ENCODE measurements around the gene DNAH17. TPM values are rescaled to one million over a fixed set of nuclear protein-coding genes. Genes with fewer than 3 reads are reported as not detected.

The DNAH17 gene
- total RNA-seq, 1 donor from 2014 or later, result 1.3 TPM

DNA sequence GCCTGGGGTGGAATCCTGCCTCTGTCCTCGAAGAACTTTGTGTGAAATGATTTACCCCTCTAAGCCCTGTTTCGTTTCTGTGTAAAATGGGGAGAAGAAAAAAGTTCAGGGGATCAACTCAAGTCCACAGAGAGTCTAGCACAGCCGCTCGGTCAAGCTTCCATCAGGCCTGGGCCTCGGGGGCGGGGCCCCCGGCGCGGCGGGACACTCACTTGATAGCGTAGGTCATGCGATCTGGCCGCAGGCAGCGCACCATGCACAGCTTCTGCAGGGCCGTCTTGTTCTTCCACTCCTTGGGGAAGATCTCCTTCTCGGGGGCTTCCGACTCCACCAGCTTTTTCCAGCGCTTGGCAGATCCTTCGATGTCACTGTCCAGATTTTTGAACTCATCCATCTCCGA is 132.8 kb downstream of the DNAH17 start:
- Mint-ChIP-seq H3K27me3 (ENCODE audit: unreplicated experiment) (peaks cover 1% of the 10 kb centered on the region), H3K9me3 (ENCODE audit: unreplicated experiment) (peaks cover 2% of the 10 kb centered on the region), H3K4me1 (ENCODE audit: low read depth, unreplicated experiment) (peaks cover 3% of the 10 kb centered on the region), H3K36me3 (ENCODE audit: unreplicated experiment) (no peaks in the 10 kb centered on the region), H3K27ac (ENCODE audit: unreplicated experiment) (no peak overlapping the region), H3K4me3 (ENCODE audit: unreplicated experiment) (no peak overlapping the region)
- no peak for DNase-seq
- TF ChIP-seq, protein P1, sequence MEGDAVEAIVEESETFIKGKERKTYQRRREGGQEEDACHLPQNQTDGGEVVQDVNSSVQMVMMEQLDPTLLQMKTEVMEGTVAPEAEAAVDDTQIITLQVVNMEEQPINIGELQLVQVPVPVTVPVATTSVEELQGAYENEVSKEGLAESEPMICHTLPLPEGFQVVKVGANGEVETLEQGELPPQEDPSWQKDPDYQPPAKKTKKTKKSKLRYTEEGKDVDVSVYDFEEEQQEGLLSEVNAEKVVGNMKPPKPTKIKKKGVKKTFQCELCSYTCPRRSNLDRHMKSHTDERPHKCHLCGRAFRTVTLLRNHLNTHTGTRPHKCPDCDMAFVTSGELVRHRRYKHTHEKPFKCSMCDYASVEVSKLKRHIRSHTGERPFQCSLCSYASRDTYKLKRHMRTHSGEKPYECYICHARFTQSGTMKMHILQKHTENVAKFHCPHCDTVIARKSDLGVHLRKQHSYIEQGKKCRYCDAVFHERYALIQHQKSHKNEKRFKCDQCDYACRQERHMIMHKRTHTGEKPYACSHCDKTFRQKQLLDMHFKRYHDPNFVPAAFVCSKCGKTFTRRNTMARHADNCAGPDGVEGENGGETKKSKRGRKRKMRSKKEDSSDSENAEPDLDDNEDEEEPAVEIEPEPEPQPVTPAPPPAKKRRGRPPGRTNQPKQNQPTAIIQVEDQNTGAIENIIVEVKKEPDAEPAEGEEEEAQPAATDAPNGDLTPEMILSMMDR (IDR thresholded peaks at IDR 0.05; ENCODE audit: partially characterized antibody, unreplicated experiment), result no peak

DNA sequence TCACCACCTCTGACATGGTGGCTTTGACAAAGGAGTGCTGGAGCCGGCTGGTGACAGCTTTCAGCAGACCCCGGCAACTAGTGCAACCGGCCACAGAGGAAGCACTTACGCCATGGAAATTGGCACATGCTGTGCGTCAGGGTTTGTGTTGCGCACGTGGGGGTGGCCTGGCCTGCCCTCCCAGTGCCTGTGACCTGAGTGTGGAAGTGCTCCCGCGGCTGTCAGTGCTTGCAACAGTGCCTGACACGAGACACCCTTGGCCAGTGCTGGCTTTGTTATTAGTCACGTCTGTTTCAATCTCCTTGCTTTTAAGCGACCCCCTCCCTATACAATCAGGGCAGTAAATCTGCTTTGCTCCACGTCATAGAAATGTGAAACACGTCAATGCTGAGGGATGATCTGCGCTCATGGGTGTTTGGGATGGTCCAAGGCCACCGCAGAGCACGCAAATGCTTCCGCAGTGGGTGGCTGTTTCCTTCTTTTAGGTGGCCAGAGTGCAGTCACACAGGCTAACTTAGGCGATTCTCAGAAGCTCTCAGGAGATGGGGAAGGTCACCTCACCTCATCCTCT is 134.5 kb downstream of the DNAH17 start:
- Mint-ChIP-seq H3K4me1 (ENCODE audit: low read depth, unreplicated experiment) (peaks cover 3% of the 10 kb centered on the region), H3K4me3 (ENCODE audit: unreplicated experiment) (no peak overlapping the region), H3K9me3 (ENCODE audit: unreplicated experiment) (peaks cover 4% of the 10 kb centered on the region), H3K36me3 (ENCODE audit: unreplicated experiment) (no peaks in the 10 kb centered on the region), H3K27ac (ENCODE audit: unreplicated experiment) (no peak overlapping the region), H3K27me3 (ENCODE audit: unreplicated experiment) (peaks cover 3% of the 10 kb centered on the region)
- TF ChIP-seq, protein P1 (IDR thresholded peaks at IDR 0.05; ENCODE audit: partially characterized antibody, unreplicated experiment), result no peak
- no peak for DNase-seq

GRCh38 chr17:78441271-78441971 is 135.8 kb downstream of the DNAH17 start:
- DNase-seq, result no peak
- no peak overlapping the region for H3K27ac Mint-ChIP-seq (ENCODE audit: unreplicated experiment)
- H3K4me1 Mint-ChIP-seq (ENCODE audit: low read depth, unreplicated experiment), result peaks cover 3% of the 10 kb centered on the region
- no peak overlapping the region for H3K4me3 Mint-ChIP-seq (ENCODE audit: unreplicated experiment)
- H3K36me3 Mint-ChIP-seq (ENCODE audit: unreplicated experiment), result no peaks in the 10 kb centered on the region
- TF ChIP-seq, protein P1 (IDR thresholded peaks at IDR 0.05; ENCODE audit: partially characterized antibody, unreplicated experiment), result no peak
- peaks cover 6% of the 10 kb centered on the region for H3K9me3 Mint-ChIP-seq (ENCODE audit: unreplicated experiment)
- H3K27me3 Mint-ChIP-seq (ENCODE audit: unreplicated experiment), result peaks cover 5% of the 10 kb centered on the region

GRCh38 chr17:78438694-78439325 is 138.4 kb downstream of the DNAH17 start:
- Mint-ChIP-seq H3K4me3 (ENCODE audit: unreplicated experiment) (no peak overlapping the region), H3K4me1 (ENCODE audit: low read depth, unreplicated experiment) (peaks cover 17% of the 10 kb centered on the region), H3K27ac (ENCODE audit: unreplicated experiment) (no peak overlapping the region), H3K27me3 (ENCODE audit: unreplicated experiment) (peaks cover 12% of the 10 kb centered on the region), H3K36me3 (ENCODE audit: unreplicated experiment) (no peaks in the 10 kb centered on the region), H3K9me3 (ENCODE audit: unreplicated experiment) (peaks cover 4% of the 10 kb centered on the region)
- TF ChIP-seq, protein P1 (IDR thresholded peaks at IDR 0.05; ENCODE audit: partially characterized antibody, unreplicated experiment), result no peak
- no peak for DNase-seq

DNA sequence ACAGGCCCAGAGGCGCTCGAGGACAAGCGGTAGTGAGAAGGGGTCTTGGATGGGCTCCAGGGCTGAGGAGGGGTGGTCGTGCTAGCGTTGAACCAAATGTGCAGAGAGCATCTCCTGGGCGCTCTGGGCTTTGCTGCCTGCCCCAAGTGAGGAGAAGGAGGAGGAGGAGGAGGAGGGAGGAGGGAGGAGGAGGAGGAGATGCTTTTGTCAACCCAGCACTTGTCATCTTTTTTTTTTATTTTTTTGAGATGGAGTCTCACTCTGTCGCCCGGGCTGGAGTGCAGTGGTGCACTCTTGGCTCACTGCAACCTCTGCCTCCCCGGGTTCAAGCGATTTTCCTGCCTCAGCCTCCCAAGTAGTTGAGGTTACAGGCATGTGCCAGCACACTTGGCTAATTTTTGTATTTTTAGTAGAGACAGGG is 138.9 kb downstream of the DNAH17 start:
- H3K27ac Mint-ChIP-seq (ENCODE audit: unreplicated experiment), result no peak overlapping the region

More for the DNA sequence above, 138.9 kb downstream of the DNAH17 start:
- peaks cover 4% of the 10 kb centered on the region for H3K9me3 Mint-ChIP-seq (ENCODE audit: unreplicated experiment)
- TF ChIP-seq, protein P1 (IDR thresholded peaks at IDR 0.05; ENCODE audit: partially characterized antibody, unreplicated experiment), result no peak
- no peaks in the 10 kb centered on the region for H3K36me3 Mint-ChIP-seq (ENCODE audit: unreplicated experiment)
- peaks cover 20% of the 10 kb centered on the region for H3K4me1 Mint-ChIP-seq (ENCODE audit: low read depth, unreplicated experiment)
- no peak for DNase-seq
- H3K27me3 Mint-ChIP-seq (ENCODE audit: unreplicated experiment), result peaks cover 12% of the 10 kb centered on the region
- no peak overlapping the region for H3K4me3 Mint-ChIP-seq (ENCODE audit: unreplicated experiment)
